NOMO-1 (cell line): ENCODE results near the gene FST.

Source experiments
- DNase-seq, 2 experiments: peaks; one replicate each; lab custom pipeline; 2025; ENCODE audit not compliant: unreplicated experiment in 2 of 2; lab: John Stamatoyannopoulos, UW

Gene FST

GRCh38 chr5:53480416-53481158, at the start of gene FST:
Gene FST (plus strand): TSS chr5:53480629. CDS start chr5:53480792, 163 bp downstream.
- DNase-seq, result no peak

GRCh38 chr5:53431665-53432064, 48.8 kb upstream of the FST start:
- no peak for DNase-seq

GRCh38 chr5:53433026-53433425, 47.4 kb upstream of the FST start:
- DNase-seq, result no peak

- DNase-seq, result no peak
Measured at GRCh38 chr5:53434541-53434940, 45.9 kb upstream of the FST start.

GRCh38 chr5:53436480-53437191, 43.8 kb upstream of the FST start:
- DNase-seq, result no peak

GRCh38 chr5:53438079-53438478, 42.4 kb upstream of the FST start:
- DNase-seq, result no peak

GRCh38 chr5:53438486-53439472, 41.6 kb upstream of the FST start:
- DNase-seq, result peak; percentile 31 to 51

- DNase-seq, result no peak
Measured at GRCh38 chr5:53442961-53443360, 37.5 kb upstream of the FST start.

- no peak for DNase-seq
Measured at GRCh38 chr5:53445569-53445968, 34.9 kb upstream of the FST start.

- DNase-seq, result no peak
Measured at GRCh38 chr5:53446908-53447307, 33.5 kb upstream of the FST start.

- DNase-seq, result no peak
Measured at GRCh38 chr5:53448851-53449250, 31.6 kb upstream of the FST start.

GRCh38 chr5:53453898-53454718, 26.3 kb upstream of the FST start:
- DNase-seq, result no peak

- no peak for DNase-seq
Measured at GRCh38 chr5:53454719-53455000, 25.8 kb upstream of the FST start.

- no peak for DNase-seq
Measured at GRCh38 chr5:53456366-53456765, 24.1 kb upstream of the FST start.

- peak in 1 of 2 experiments; percentile 22 for DNase-seq
Measured at GRCh38 chr5:53463909-53464621, 16.4 kb upstream of the FST start.

GRCh38 chr5:53464722-53465121, 15.7 kb upstream of the FST start:
- DNase-seq, result peak; percentile 63 to 81

- DNase-seq, result peak; percentile 68 to 87
Measured at GRCh38 chr5:53469946-53470687, 10.3 kb upstream of the FST start.

GRCh38 chr5:53472279-53472678, 8.2 kb upstream of the FST start:
- no peak for DNase-seq
